22Rv1 (cell line): ENCODE results near the gene SPG7.

Experiments used
- H3K27ac ChIP-seq: fragments of 450-650 bp; 2 replicates; pipeline ENCODE4 v1.5.1; 2017
- ZFX ChIP-seq: fragments of 450-650 bp; IDR thresholded peaks from 2 replicates; pipeline ENCODE4 v1.6.1; 2017; ENCODE audit warnings: antibody characterized with exemption, borderline replicate concordance
- TF ChIP-seq, protein P1 (sequence below): fragments of 450-650 bp; IDR thresholded peaks from 2 replicates; pipeline ENCODE4 v1.5.1; 2017; ENCODE audit warnings: mild to moderate bottlenecking

The SPG7 gene

DNA sequence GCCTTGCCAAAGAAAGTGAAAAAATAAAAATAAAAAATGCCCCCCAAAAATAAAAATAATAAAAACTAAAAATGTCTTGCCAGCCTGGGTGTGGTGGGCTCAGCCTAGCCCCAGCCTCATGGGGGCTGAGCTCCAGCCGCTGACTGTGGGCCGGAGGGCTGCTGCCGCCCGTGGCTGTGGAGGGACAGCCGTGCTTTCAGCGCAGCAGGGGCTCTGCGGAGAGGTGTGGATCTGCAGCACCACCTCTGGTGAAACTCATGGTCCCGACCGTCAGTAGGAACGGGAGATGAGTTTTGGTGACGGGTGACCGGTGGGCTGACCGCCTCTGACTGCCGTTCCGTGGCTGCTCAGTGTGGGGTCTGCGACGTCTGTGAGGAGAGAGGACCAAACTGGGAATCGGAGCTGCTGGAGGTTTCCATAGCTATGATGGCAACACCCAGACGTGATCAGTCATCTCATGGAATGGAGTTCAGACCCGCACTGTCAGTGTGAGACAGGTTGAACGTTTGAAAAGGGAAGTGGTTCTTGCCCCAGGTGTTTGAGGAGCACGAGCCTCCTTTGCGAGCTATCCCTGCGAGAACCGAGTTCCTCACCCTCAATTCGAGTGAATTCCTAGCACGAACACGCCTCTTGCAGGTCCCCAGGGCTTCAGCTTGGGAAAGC, 40.3 kb downstream of the SPG7 start:
- TF ChIP-seq, protein P1, sequence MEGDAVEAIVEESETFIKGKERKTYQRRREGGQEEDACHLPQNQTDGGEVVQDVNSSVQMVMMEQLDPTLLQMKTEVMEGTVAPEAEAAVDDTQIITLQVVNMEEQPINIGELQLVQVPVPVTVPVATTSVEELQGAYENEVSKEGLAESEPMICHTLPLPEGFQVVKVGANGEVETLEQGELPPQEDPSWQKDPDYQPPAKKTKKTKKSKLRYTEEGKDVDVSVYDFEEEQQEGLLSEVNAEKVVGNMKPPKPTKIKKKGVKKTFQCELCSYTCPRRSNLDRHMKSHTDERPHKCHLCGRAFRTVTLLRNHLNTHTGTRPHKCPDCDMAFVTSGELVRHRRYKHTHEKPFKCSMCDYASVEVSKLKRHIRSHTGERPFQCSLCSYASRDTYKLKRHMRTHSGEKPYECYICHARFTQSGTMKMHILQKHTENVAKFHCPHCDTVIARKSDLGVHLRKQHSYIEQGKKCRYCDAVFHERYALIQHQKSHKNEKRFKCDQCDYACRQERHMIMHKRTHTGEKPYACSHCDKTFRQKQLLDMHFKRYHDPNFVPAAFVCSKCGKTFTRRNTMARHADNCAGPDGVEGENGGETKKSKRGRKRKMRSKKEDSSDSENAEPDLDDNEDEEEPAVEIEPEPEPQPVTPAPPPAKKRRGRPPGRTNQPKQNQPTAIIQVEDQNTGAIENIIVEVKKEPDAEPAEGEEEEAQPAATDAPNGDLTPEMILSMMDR, result no peak
- no peak for TF ChIP-seq ZFX
- H3K27ac ChIP-seq, result no peak overlapping the region

- no peak overlapping the region for H3K27ac ChIP-seq
- TF ChIP-seq, protein P1, result no peak
- TF ChIP-seq ZFX, result no peak
These were observed 41.0 kb downstream of the SPG7 start for GRCh38 chr16:89549007-89549700.

GRCh38 chr16:89550421-89551007, 42.3 kb downstream of the SPG7 start:
- H3K27ac ChIP-seq, result no peak overlapping the region
- no peak for TF ChIP-seq ZFX
- TF ChIP-seq, protein P1, result no peak

- no peak overlapping the region for H3K27ac ChIP-seq
- TF ChIP-seq, protein P1, result no peak
- TF ChIP-seq ZFX, result no peak
These were observed 44.1 kb downstream of the SPG7 start for GRCh38 chr16:89552329-89552728.

GRCh38 chr16:89552913-89553312, 44.7 kb downstream of the SPG7 start:
- TF ChIP-seq ZFX, result no peak
- TF ChIP-seq, protein P1, result no peak
- H3K27ac ChIP-seq, result no peak overlapping the region

DNA sequence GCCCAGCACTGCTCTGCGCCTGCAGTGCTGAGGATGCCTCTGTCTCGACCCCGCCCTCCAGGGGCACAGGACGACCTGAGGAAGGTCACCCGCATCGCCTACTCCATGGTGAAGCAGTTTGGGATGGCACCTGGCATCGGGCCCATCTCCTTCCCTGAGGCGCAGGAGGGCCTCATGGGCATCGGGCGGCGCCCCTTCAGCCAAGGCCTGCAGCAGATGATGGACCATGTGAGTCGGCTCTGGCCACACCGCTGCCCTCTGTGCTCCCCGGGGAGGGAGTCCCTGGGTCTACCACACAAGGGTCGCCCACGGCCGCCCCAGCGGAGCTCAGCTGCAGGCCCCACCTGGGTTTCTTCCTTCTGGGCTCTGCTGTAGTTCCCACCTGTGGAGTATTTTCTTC, 45.5 kb downstream of the SPG7 start:
- TF ChIP-seq, protein P1, result no peak
- no peak for TF ChIP-seq ZFX
- H3K27ac ChIP-seq, result no peak overlapping the region

DNA sequence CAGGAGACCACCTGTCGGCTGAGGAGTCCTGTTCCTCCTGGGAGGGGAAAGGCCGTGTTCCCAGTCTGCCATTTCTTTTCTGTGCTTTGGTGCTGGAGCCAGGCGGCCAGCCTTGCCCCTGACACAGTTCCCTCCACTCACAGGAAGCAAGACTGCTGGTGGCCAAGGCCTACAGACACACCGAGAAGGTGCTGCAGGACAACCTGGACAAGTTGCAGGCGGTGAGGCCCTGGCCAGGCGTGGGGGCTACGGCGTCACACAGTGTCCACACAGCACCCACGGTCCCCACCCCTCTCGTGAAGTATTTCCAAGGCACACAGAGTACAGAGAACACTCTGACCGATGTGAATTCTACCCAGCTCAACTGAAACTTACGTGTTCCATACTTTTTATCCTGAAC, 46.1 kb downstream of the SPG7 start:
- no peak overlapping the region for H3K27ac ChIP-seq
- no peak for TF ChIP-seq ZFX
- TF ChIP-seq, protein P1, result no peak
